ENCODE measurements around the gene RBM20. TPM values are rescaled to one million over a fixed set of nuclear protein-coding genes. Genes with fewer than 3 reads are reported as not detected.

The RBM20 gene
- total RNA-seq, 1 experiment from 2014 or later: 0.10 TPM

DNA sequence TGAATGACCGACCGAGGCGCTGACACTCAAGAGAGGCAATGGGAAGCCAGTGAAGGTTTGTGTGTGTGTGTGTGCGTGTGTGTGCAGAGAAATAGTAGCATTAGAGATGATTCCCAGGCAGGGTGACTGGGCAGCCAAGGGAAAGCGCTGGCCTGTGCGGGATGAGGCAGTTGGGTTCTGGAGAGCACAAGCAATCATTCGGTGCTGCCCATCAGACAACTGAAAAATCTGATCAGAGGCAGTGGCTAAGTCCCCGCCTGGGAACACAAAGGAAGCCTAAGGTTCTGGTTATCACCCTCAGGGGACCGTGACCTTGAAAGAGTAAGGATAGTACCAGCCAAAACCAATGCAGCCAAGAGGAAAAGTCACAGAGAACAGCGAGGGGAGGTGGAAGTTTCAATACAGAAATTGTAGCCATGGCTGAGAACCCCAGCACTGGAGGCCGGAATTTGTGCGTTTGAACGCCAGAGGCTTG, 226.7 kb downstream of the RBM20 start:
- CTCF ChIA-PET: no interaction called here

DNA sequence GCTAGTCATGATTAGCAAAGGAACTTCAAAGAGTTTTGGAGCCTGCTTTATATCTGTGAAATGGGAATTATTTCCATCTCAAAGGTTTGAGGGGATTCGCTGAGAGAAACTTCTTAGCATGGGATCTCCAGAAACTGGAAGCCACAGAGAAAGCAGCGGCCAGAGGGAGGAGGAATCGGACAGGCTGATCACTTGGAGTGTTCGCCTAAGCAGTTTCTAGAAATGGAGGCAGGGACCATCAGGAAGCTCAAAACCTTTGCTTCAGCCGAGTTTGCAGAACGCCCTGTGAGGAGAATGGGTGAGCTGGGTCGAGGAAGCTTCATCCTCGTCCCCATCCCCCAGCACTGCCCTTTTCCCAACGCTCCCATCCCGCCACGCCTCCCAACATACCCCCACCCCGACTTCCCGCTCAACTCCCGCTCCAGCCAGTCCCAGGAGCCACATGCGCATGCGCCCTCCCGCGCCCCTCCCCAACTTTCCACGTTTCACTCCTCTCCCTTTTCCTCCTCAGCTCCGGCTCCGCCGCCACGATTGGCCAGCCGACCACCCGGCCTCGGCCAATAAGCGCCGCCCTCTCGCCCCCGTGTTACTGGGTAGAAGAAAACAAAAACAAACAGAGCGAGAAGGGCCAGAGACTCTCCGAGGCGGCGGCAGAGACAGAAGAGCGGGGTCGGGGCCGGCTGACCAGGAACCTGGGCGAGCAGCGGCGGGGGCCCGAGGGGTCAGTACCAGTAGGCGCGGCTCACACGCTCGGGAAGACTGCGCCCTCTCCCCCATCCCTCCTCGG, 227.4 kb downstream of the RBM20 start, which contains the start of gene PDCD4:
Gene PDCD4 (plus strand): TSS at position 631 of the 787 bp plus-strand sequence. CDS start 4,100 bp downstream, outside the sequence.
- peaks cover 16% of the 10 kb centered on the region for H3K4me1 ChIP-seq (ENCODE audit: control insufficient read depth, insufficient read depth, low read length)
- peak; percentile 92 for DNase-seq (ENCODE audit: low read depth, low spot score)
- ChIA-PET POLR2A (interaction anchor here (0.6 to 1.3 kb wide), 6 partner anchors 13 to 536 kb away, joined by 3 to 17 read pairs (median 6); no protein-coding TSS in a partner anchor), CTCF (interaction anchor here (0.6 to 0.7 kb wide), 2 partner anchors 15 to 48 kb away, joined by 4 to 13 read pairs; partner anchors contain the start of genes BBIP1 and SHOC2)
- in situ Hi-C loops (cut with HindIII; ENCODE audit: low pct_unique_long_range_greater_than_20kb, low sequenced_read_pairs) (no loop called here), intact Hi-C loops (cut with micrococcal nuclease; ENCODE audit: unreplicated experiment) (no loop called here)
- H3K4me3 ChIP-seq (ENCODE audit: low read depth in 2 of 2, low read length in 2 of 2): peak within 1 kb of the TSS; percentile 63 to 72
- peak within 1 kb of the TSS; percentile 99 for H3K27ac ChIP-seq (ENCODE audit: low read length)
- TF ChIP-seq, protein P1, sequence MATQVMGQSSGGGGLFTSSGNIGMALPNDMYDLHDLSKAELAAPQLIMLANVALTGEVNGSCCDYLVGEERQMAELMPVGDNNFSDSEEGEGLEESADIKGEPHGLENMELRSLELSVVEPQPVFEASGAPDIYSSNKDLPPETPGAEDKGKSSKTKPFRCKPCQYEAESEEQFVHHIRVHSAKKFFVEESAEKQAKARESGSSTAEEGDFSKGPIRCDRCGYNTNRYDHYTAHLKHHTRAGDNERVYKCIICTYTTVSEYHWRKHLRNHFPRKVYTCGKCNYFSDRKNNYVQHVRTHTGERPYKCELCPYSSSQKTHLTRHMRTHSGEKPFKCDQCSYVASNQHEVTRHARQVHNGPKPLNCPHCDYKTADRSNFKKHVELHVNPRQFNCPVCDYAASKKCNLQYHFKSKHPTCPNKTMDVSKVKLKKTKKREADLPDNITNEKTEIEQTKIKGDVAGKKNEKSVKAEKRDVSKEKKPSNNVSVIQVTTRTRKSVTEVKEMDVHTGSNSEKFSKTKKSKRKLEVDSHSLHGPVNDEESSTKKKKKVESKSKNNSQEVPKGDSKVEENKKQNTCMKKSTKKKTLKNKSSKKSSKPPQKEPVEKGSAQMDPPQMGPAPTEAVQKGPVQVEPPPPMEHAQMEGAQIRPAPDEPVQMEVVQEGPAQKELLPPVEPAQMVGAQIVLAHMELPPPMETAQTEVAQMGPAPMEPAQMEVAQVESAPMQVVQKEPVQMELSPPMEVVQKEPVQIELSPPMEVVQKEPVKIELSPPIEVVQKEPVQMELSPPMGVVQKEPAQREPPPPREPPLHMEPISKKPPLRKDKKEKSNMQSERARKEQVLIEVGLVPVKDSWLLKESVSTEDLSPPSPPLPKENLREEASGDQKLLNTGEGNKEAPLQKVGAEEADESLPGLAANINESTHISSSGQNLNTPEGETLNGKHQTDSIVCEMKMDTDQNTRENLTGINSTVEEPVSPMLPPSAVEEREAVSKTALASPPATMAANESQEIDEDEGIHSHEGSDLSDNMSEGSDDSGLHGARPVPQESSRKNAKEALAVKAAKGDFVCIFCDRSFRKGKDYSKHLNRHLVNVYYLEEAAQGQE (IDR thresholded peaks at IDR 0.05; ENCODE audit: insufficient read depth in 1 of 2, low read depth in 2 of 2, low read length in 1 of 2): no peak
- TF ChIP-seq POLR2AphosphoS5 (IDR thresholded peaks at IDR 0.05; ENCODE audit: low read depth, low read length) (peak; percentile 84), SIN3A (IDR thresholded peaks at IDR 0.05; ENCODE audit: borderline replicate concordance, insufficient read depth, low read depth, low read length) (peak; percentile 68), TCF7L2 (IDR thresholded peaks at IDR 0.05; ENCODE audit: low read depth, low read length) (peak; percentile 57)
- TF ChIP-seq, protein P2, sequence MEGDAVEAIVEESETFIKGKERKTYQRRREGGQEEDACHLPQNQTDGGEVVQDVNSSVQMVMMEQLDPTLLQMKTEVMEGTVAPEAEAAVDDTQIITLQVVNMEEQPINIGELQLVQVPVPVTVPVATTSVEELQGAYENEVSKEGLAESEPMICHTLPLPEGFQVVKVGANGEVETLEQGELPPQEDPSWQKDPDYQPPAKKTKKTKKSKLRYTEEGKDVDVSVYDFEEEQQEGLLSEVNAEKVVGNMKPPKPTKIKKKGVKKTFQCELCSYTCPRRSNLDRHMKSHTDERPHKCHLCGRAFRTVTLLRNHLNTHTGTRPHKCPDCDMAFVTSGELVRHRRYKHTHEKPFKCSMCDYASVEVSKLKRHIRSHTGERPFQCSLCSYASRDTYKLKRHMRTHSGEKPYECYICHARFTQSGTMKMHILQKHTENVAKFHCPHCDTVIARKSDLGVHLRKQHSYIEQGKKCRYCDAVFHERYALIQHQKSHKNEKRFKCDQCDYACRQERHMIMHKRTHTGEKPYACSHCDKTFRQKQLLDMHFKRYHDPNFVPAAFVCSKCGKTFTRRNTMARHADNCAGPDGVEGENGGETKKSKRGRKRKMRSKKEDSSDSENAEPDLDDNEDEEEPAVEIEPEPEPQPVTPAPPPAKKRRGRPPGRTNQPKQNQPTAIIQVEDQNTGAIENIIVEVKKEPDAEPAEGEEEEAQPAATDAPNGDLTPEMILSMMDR (IDR thresholded peaks at IDR 0.05): no peak
- BruUV-seq (replicated peaks): TSS peak; percentile 99
- no peaks in the 10 kb centered on the region for H3K9me3 ChIP-seq (ENCODE audit: control insufficient read depth, insufficient read depth, low read depth, low read length)
- no peaks in the 10 kb centered on the region for H3K27me3 ChIP-seq (ENCODE audit: control insufficient read depth, insufficient read depth, low read length)
- H3K36me3 ChIP-seq (ENCODE audit: control insufficient read depth, insufficient read depth, low read length): no peaks in the 10 kb centered on the region; the same call in 1 of the 2 replicates
- peak; percentile 96 for ATAC-seq

More for the DNA sequence above, 226.7 kb downstream of the RBM20 start:
- Histone ChIP-seq H3K9me3 (ENCODE audit: control insufficient read depth, insufficient read depth, low read depth, low read length) (no peaks in the 10 kb centered on the region), H3K4me3 (ENCODE audit: low read depth in 2 of 2, low read length in 2 of 2) (peak overlapping the region; percentile 63 to 72), H3K4me1 (ENCODE audit: control insufficient read depth, insufficient read depth, low read length) (peaks cover 16% of the 10 kb centered on the region), H3K36me3 (ENCODE audit: control insufficient read depth, insufficient read depth, low read length) (no peaks in the 10 kb centered on the region; the same call in 1 of the 2 replicates), H3K27me3 (ENCODE audit: control insufficient read depth, insufficient read depth, low read length) (no peaks in the 10 kb centered on the region), H3K27ac (ENCODE audit: low read length) (peak overlapping the region; percentile 99)
- BruUV-seq (replicated peaks): no TSS peak
- ATAC-seq: no peak
- intact Hi-C loops (cut with micrococcal nuclease; ENCODE audit: unreplicated experiment): no loop called here
- TF ChIP-seq TCF7L2 (IDR thresholded peaks at IDR 0.05; ENCODE audit: low read depth, low read length): no peak; the same call in 1 of the 2 replicates
- no peak for DNase-seq (ENCODE audit: low read depth, low spot score)
- in situ Hi-C loops (cut with HindIII; ENCODE audit: low pct_unique_long_range_greater_than_20kb, low sequenced_read_pairs): no loop called here
- POLR2A ChIA-PET: interaction anchor here (1.2 to 1.3 kb wide), 2 partner anchors 13 to 48 kb away, joined by 3 to 17 read pairs; no protein-coding TSS in a partner anchor

Measured in Panc1 (cell line).